PFSK-1 (cell line): ENCODE results near the gene ARHGEF11.

ENCODE experiments used
- FOXP2 ChIP-seq: optimal IDR thresholded peaks from 2 replicates; pipeline ENCODE3; 2011; ENCODE audit warnings: borderline replicate concordance, control low read depth, inconsistent platforms; ENCODE audit not compliant: insufficient read depth; ENCODE audit errors: extremely low read length, extremely low read depth
- POLR2AphosphoS5 ChIP-seq: IDR thresholded peaks from 2 replicates; pipeline ENCODE4 v1.6.1; 2012; ENCODE audit warnings: low read depth, mild to moderate bottlenecking, control low read depth, low read length, moderate library complexity
- REST ChIP-seq, 2 experiments: IDR thresholded peaks; 2 replicates each; pipeline versions ENCODE4 v1.6.1 to v1.8.0; 2011 to 2012; ENCODE audit warnings: low read depth in 2 of 2, low read length in 2 of 2, control low read depth in 1 of 2, inconsistent platforms in 1 of 2, mild to moderate bottlenecking in 1 of 2, moderate library complexity in 1 of 2; ENCODE audit not compliant: insufficient read depth in 1 of 2
- SIN3A ChIP-seq: IDR thresholded peaks from 2 replicates; pipeline ENCODE4 v1.6.1; 2012; ENCODE audit warnings: mild to moderate bottlenecking, low read length, moderate library complexity, borderline replicate concordance; ENCODE audit not compliant: insufficient read depth
- TAF1 ChIP-seq: IDR thresholded peaks from 2 replicates; pipeline ENCODE4 v1.6.1; 2012; ENCODE audit warnings: low read length, control low read depth, borderline replicate concordance; ENCODE audit not compliant: insufficient read depth

ARHGEF11 gene

GRCh38 chr1:156998840-156999500, 46.6 kb downstream of the ARHGEF11 start:
- TF ChIP-seq REST (IDR thresholded peaks at IDR 0.05; ENCODE audit: insufficient read depth in 1 of 2, low read depth in 2 of 2, low read length in 2 of 2) (no peak), SIN3A (no peak), POLR2AphosphoS5 (no peak), FOXP2 (no peak), TAF1 (no peak)

GRCh38 chr1:156998301-156998700, 47.2 kb downstream of the ARHGEF11 start:
- no peak for TF ChIP-seq POLR2AphosphoS5
- no peak for TF ChIP-seq SIN3A
- TF ChIP-seq REST (IDR thresholded peaks at IDR 0.05; ENCODE audit: insufficient read depth in 1 of 2, low read depth in 2 of 2, low read length in 2 of 2) = no peak
- TF ChIP-seq TAF1 = no peak
- TF ChIP-seq FOXP2 = no peak

- TF ChIP-seq SIN3A (no peak), FOXP2 (no peak), REST (IDR thresholded peaks at IDR 0.05; ENCODE audit: insufficient read depth in 1 of 2, low read depth in 2 of 2, low read length in 2 of 2) (no peak), POLR2AphosphoS5 (no peak), TAF1 (no peak)
Observed at GRCh38 chr1:156995412-156995811, 50.1 kb downstream of the ARHGEF11 start.

- no peak for TF ChIP-seq TAF1
- no peak for TF ChIP-seq REST (IDR thresholded peaks at IDR 0.05; ENCODE audit: insufficient read depth in 1 of 2, low read depth in 2 of 2, low read length in 2 of 2)
- TF ChIP-seq SIN3A = no peak
- no peak for TF ChIP-seq POLR2AphosphoS5
- TF ChIP-seq FOXP2 = no peak
Observed at GRCh38 chr1:156994277-156994676, 51.3 kb downstream of the ARHGEF11 start.
